B cell (primary cell): ENCODE measurements around the gene KIF1A. TPM values are rescaled to one million over a fixed set of nuclear protein-coding genes. Genes with fewer than 3 reads are reported as not detected.

Experiments
- ATAC-seq: fragments of 200-7000 bp; cut with Tn5 transposase; one replicate; pipeline ENCODE4 v1.10.0; 2021; ENCODE audit warnings: low read depth, mild to moderate bottlenecking, moderate number of reproducible peaks, moderate library complexity
- CTCF ChIA-PET: fragments of 350-600 bp; sonication (Branson Sonifier 250); formaldehyde crosslinking; loops from one replicate; lab custom pipeline; 2021; ENCODE audit warnings: antibody characterized with exemption, inconsistent platforms; lab: Charles Lee
- POLR2A ChIA-PET: fragments of 350-600 bp; sonication (Branson Sonifier 250); formaldehyde crosslinking; loops from one replicate; lab custom pipeline; 2021; ENCODE audit warnings: antibody characterized with exemption; lab: Charles Lee
- DNase-seq: peaks from one replicate; pipeline ENCODE4 v3.0.0; 2013
- H2AFZ ChIP-seq: 2 replicates; pipeline ENCODE4 v1.6.1; 2012; ENCODE audit warnings: mild to moderate bottlenecking, low read depth, low read length; ENCODE audit not compliant: insufficient read depth, poor library complexity, severe bottlenecking
- H3K27ac ChIP-seq, 2 donors: 1 replicate in 1 of 2; 2 replicates in 1 of 2; pipeline ENCODE4 v1.5.1; 2012 to 2013; ENCODE audit warnings: low read length in 2 of 2, mild to moderate bottlenecking in 2 of 2, moderate library complexity in 1 of 2
- H3K27me3 ChIP-seq, 4 experiments: fragments of 200-600 bp in 1 of 4; sonication (generic) in 1 of 4; replicated peaks in 1 of 4; 1 replicate in 2 of 4; 2 replicates in 2 of 4; pipeline versions ENCODE4 v1.6.1 to v1.7.0; 2013 to 2016; ENCODE audit warnings: low read length in 3 of 4, mild to moderate bottlenecking in 2 of 4, mixed read lengths in 1 of 4, moderate library complexity in 1 of 4; ENCODE audit not compliant: insufficient read depth in 4 of 4, control insufficient read depth in 3 of 4; ENCODE audit errors: control extremely low read depth in 1 of 4
- H3K36me3 ChIP-seq, 2 experiments: replicated peaks in 1 of 2; 1 replicate in 1 of 2; 2 replicates in 1 of 2; pipeline versions ENCODE4 v1.6.1 to v1.7.1; 2013; ENCODE audit warnings: low read length in 1 of 2; ENCODE audit not compliant: insufficient read depth in 2 of 2, control insufficient read depth in 1 of 2; ENCODE audit errors: control extremely low read depth in 1 of 2, extremely low read depth in 1 of 2
- H3K4me1 ChIP-seq, 2 donors: fragments of 200-600 bp in 1 of 2; sonication (generic) in 1 of 2; 1 replicate in 1 of 2; 2 replicates in 1 of 2; pipeline versions ENCODE4 v1.5.1 to v1.6.1; 2013 to 2017; ENCODE audit warnings: low read length in 2 of 2; ENCODE audit not compliant: control insufficient read depth in 2 of 2, insufficient read depth in 2 of 2
- H3K4me2 ChIP-seq: replicated peaks from 2 replicates; pipeline ENCODE3; 2012; ENCODE audit warnings: mild to moderate bottlenecking, low read depth, low read length; ENCODE audit not compliant: poor library complexity, severe bottlenecking
- H3K4me3 ChIP-seq, 5 experiments: fragments of 200-600 bp in 1 of 5; sonication (generic) in 1 of 5; 1 replicate in 3 of 5; 2 replicates in 2 of 5; pipeline versions ENCODE4 v1.5.1 to v1.7.0; 2011 to 2016; ENCODE audit warnings: low read length in 4 of 5, mild to moderate bottlenecking in 4 of 5, low read depth in 2 of 5, control low read depth in 1 of 5, moderate library complexity in 1 of 5; ENCODE audit not compliant: insufficient read depth in 1 of 5; ENCODE audit errors: control extremely low read depth in 1 of 5, extremely low read depth in 1 of 5
- H3K79me2 ChIP-seq: fragments of 200-600 bp; sonication (generic); one replicate; pipeline ENCODE4 v1.6.0; 2016; ENCODE audit warnings: low read length; ENCODE audit not compliant: control insufficient read depth, insufficient read depth
- H3K9ac ChIP-seq: fragments of 200-600 bp; sonication (generic); 2 replicates; pipeline ENCODE4 v1.6.1; 2017; ENCODE audit warnings: mild to moderate bottlenecking, low read length, moderate library complexity
- H3K9me3 ChIP-seq, 3 donors: one replicate each; pipeline versions ENCODE4 v1.6.1 to v1.7.1; 2013; ENCODE audit warnings: low read length in 2 of 3; ENCODE audit not compliant: control insufficient read depth in 2 of 3, insufficient read depth in 1 of 3; ENCODE audit errors: control extremely low read depth in 1 of 3
- H4K20me1 ChIP-seq: 2 replicates; pipeline ENCODE4 v1.6.0; 2012; ENCODE audit warnings: mild to moderate bottlenecking, low read length; ENCODE audit not compliant: insufficient read depth, control insufficient read depth, poor library complexity, severe bottlenecking
- H3K27ac Mint-ChIP-seq: one replicate; pipeline ENCODE4 v1.8.0; 2021; ENCODE audit warnings: mixed read lengths
- H3K27me3 Mint-ChIP-seq: one replicate; pipeline ENCODE4 v1.8.0; 2021; ENCODE audit warnings: mixed read lengths
- H3K4me1 Mint-ChIP-seq: one replicate; pipeline ENCODE4 v1.8.0; 2021; ENCODE audit warnings: mixed read lengths
- H3K4me3 Mint-ChIP-seq: one replicate; pipeline ENCODE4 v1.8.0; 2021; ENCODE audit warnings: mixed read lengths
- H3K9me3 Mint-ChIP-seq: one replicate; pipeline ENCODE4 v1.8.0; 2022; ENCODE audit warnings: mixed read lengths; ENCODE audit not compliant: insufficient read depth
- CTCF ChIP-seq: fragments of 200-600 bp; IDR thresholded peaks from one replicate; pipeline ENCODE4 v1.8.0; 2022; ENCODE audit warnings: antibody characterized with exemption, mild to moderate bottlenecking
- EZH2 ChIP-seq: IDR thresholded peaks from 2 replicates; pipeline ENCODE4 v1.6.1; 2012; ENCODE audit warnings: borderline replicate concordance, low read depth, mild to moderate bottlenecking, moderate library complexity, low read length; ENCODE audit not compliant: insufficient read depth, poor library complexity, severe bottlenecking
- WGBS: methylation state at CpG from one replicate; pipeline ENCODE4 v1.1.5; 2013; ENCODE audit warnings: missing lambda C conversion rate; ENCODE audit not compliant: insufficient coverage; 5-methylcytosine and 5-hydroxymethylcytosine counted together
- intact Hi-C: fragments of 100-400 bp; cut with micrococcal nuclease; formaldehyde crosslinking; loops from one replicate; pipeline ENCODE4 v1.10.0; 2022
- polyA plus RNA-seq: library from polyadenylated mRNA; depleted of rRNA; stranded (reverse); fragments of >200 nt; gene quantifications from 2 replicates; pipeline ENCODE4 v1.2.3, GENCODE V29; 2012
- total RNA-seq, 2 donors: library from RNA; stranded (reverse); fragments of 120-200 nt in 1 of 2; gene quantifications; 1 replicate in 1 of 2; 2 replicates in 1 of 2; pipeline versions ENCODE4 v1.2.3 to v1.2.4, GENCODE V29; 2013 to 2022

Gene KIF1A
- total and polyA plus RNA-seq, 2 donors (not counting 1 experiment from before 2014, with no cell fraction given): not detected

- CTCF ChIA-PET: interaction anchor here (0.9 kb wide), 1 partner anchor 222 kb away, joined by 4 read pairs; no protein-coding TSS in a partner anchor
- no peak overlapping the region for H3K27ac Mint-ChIP-seq
Measured at GRCh38 chr2:240736281-240737250, 83.5 kb downstream of the KIF1A start.

More at GRCh38 chr2:240736281-240737250, 83.5 kb downstream of the KIF1A start:
- ATAC-seq: no peak
- Histone ChIP-seq H3K27me3 (no peaks in the 10 kb centered on the region), H3K4me1 (no peaks in the 10 kb centered on the region), H2AFZ (no peak overlapping the region), H3K36me3 (no peaks in the 10 kb centered on the region), H3K79me2 (no peaks in the 10 kb centered on the region), H3K9me3 (no peaks in the 10 kb centered on the region), H3K4me2 (no peak overlapping the region), H4K20me1 (no peaks in the 10 kb centered on the region), H3K9ac (no peak overlapping the region), H3K27ac (no peak overlapping the region), H3K4me3 (no peak overlapping the region)
- Mint-ChIP-seq H3K9me3 (no peaks in the 10 kb centered on the region), H3K4me3 (no peak overlapping the region), H3K27me3 (no peaks in the 10 kb centered on the region), H3K4me1 (no peaks in the 10 kb centered on the region)
- 87% methylated on average over 33 of the region's 35 CpGs for WGBS
- POLR2A ChIA-PET: no interaction called here
- no peak for DNase-seq
- intact Hi-C loops: no loop called here
- no peak for TF ChIP-seq EZH2
- TF ChIP-seq CTCF: no peak
